Activated T-helper 1 cell treated with anti-CD3 and anti-CD28 coated beads, Interleukin-2, amount 50 U/mL, for 16 hours (primary cell): ENCODE measurements around the gene PTPN11.

Experiments used
- DNase-seq, 2 donors: peaks; one replicate each; pipeline ENCODE4 v3.0.0-alpha.2; 2020; ENCODE audit warnings: low read depth in 1 of 2, low spot score in 1 of 2

PTPN11 gene

DNA sequence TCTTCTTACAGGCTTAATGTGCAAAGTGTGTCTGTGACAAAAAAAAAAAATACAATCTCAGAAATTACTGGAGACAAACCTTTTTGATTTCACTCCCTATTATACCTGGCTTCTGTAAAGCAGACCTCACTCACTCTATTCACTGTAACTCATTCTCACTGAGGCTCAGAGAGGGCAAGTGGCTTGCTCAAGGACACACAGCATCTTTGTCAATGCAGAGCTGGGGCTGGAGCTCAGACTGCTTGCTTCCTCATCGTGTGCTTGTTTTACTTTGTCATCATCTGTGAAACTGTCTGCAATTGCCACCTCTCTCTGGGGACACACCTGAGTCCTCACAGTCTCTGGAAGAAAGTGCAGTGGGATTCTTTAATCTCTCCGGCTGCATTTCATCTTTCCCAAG, 120.0 kb downstream of the PTPN11 start:
- no peak for DNase-seq

DNA sequence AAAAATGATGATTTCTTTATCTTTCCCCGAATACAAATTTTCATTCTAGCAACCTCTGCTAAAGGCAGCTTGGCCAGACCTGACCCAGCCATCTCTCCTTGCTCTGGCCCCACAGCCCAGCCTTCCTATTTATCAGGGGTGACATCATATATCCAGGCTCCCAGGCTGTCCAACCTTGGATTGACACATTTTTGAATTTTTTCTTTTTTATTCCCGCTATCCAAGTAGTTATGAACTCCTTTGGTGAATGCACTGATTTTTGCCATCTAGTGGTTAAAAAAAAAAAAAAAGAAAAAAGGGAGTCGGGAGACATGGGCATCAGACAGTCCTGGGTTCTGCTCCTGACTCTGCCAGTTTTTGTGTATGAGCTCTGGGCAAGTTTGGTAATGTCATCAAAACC, 120.5 kb downstream of the PTPN11 start:
- no peak for DNase-seq

DNA sequence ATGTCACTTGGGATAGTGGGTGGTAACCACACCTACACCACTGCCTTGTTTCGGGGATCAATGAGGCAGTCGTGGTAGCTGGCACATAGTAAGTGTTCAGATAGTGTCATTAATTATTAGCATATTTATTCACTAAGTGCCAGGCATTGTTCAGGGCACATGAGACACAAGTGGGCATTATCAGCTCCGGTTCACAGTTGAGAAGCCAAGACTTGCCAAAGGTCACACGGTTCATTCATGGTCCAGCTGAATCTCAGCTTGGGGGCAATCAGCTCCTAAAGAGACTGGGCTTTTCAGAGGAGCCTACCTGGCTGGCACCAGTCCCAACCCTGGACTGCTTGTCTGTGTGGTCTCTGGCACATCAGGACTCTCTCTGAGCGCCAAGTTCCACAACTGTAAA, 121.3 kb downstream of the PTPN11 start:
- DNase-seq: no peak

DNA sequence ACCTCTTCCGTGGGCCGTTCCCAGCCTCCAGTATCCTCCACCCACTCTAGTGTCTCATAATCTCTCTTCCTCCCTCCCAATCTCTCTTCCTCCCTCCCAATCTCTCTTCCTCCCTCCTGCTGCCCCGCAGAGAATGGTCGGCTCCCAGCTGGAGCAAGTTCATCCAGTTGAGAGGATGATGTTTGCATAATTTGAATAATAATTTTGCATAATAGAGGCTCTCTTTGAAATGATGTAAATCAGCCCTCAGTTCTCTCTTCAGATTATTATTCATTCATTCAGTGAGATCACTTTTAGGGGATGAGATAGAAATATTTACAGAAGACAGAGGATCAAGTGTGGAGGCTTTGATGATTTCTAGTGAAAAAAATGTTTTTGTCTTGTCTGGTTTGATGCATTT, 125.0 kb downstream of the PTPN11 start:
- no peak for DNase-seq

DNA sequence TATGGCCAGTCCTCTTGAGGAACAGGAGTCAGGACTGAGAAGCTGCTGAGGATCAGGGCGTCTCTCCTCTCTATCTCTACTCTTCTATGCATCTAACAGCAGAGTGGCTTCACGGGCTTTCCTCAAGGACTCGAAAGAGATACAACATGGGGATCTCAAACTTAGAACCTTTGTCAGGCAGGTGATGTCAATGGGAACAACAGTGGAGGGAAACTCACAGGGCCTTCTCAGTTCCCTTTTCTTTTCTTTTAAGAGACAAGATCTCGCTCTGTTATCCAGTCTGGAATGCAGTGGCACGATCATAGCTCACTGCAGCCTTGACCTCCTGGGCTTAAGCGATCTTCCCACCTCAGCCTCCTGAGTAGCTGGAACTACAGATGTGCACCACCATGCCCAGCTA, 127.6 kb downstream of the PTPN11 start:
- no peak for DNase-seq

DNA sequence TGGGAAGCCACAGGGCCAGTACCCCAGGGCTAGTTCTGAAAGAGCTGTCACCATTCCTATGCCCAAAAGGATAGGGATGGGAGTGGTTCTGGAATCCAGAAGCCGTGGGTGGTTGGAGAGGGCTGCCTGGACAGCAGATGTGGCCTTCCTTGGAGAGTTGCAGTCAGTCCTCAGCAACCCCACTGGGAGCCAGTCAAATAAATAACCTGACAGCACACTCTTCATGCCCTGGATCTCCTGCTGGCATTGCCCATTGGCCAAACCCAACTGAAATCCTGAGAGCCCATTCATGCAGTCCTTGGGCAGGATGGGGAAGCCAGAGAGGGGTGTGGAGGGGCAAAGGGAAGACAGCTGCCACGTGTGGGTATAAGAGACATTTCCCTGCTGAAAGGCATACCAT, 128.2 kb downstream of the PTPN11 start:
- no peak for DNase-seq

DNA sequence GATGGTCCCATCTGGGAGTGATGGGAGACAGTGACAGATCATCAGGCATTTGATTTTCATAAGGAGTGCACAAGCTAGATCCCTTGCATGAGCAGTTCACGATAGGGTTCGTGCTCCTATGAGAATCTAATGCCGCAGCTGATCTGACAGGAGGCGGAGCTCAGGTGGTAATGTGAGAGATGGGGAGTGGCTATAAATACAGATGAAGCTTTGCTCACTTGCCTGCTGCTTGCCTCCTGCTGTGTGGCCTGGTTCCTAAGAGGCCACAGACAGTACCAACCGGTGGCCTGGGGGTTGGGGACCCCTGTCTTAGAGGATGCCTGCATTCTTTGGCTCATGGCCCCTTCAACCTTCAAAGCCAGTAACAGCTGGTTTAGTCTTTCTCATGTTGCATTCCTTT, 130.3 kb downstream of the PTPN11 start:
- no peak for DNase-seq

DNA sequence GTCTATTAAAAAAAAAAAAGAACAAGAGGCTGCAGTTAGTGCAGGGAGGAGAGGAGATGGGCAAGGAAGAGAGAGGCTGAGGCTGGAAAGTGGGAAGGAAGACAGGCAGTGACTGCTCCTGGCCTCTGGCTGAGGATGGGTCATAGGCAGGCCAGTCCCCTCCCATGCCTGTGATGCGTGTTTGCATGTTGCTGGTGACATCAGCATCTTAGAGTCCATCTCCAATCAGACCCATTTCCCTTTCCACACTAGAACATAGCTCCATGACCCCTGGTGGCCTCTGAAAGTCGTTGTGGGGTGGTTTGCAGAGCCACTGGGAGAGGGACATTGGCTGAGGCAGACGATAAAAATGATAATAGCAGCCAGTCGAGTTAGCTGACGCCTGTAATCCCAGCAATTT, 132.9 kb downstream of the PTPN11 start:
- no peak for DNase-seq

DNA sequence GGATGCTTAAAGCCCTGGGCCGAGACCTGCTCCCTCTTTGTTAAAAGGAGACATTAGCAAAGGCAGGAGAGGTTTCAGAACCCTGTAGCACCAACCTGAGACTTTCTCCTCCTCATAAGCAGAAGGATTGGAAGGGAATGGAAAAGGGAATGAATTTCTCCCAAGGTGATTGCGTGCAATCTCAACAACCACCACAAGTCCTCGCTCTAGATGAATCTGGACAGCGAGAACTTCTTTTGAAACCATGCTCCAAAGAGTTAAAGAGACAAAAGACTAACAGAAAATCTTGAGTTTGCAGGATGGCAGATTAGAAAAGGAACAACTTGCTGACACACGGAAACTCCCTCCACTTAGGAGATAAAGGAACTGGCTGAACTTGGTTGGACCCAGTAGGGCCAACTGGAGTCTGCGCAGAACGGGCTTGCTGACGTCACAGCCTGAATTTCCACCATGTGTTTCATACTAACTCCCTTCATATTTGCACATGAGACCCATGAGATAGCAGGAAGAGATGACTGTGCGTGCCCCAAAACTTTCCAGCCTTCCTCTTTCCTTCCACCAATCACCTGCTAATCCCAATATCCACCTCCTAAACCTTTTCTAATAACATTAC, 137.0 kb downstream of the PTPN11 start:
- DNase-seq: no peak

DNA sequence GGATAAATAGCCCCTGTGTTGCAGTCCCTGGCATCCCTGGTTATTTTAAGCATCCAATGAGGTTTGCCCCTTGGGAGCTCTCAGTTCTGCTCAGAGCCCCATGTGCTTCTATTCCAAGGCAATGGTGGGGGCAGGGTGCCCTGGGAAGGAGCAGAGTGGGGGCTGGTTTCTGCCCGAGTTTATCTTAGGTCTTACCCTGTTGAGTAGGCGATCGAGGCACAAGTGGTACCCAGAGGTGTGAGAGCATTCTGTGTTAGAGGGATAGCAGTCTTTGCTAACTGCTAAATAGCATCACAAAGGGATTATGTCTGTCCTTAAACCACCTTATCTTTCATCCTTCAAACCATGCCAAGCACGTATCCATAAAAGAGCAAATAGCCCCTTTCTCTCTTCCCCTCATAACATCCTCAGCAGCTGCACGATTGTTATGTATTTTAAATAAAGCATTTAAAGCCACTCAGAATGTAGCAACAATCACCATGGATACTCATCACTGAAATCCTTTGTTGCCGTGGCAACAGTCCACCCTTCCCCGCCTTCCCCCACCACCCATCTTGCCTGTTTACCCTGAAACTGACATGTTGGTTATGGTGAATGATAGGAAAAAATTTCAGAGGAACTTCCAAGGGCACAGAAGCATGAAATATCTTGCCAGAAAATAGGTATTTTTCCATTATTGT, 139.3 kb downstream of the PTPN11 start:
- no peak for DNase-seq
